Measurements from ENCODE around the gene EIF2B1. TPM values are rescaled to one million over a fixed set of nuclear protein-coding genes. Genes with fewer than 3 reads are reported as not detected.

EIF2B1 gene
- total RNA-seq, 1 experiment from 2014 or later = 160 TPM

Other genes with a start within 250 kb of the EIF2B1 start
- gene KMT5A, start 249.6 kb downstream of the EIF2B1 start, total RNA-seq (2014; rRNA removed; shearing (Covaris generic)) = 32.3 and 35.6 TPM in 2 replicates
- gene RILPL2, start 197.0 kb downstream of the EIF2B1 start, total RNA-seq (2014; rRNA removed; shearing (Covaris generic)) = 2.3 and 2.7 TPM in 2 replicates
- gene SNRNP35, start 175.5 kb downstream of the EIF2B1 start, total RNA-seq (2014; rRNA removed; shearing (Covaris generic)) = 6.4 and 21.5 TPM in 2 replicates
- 6.2 and 8.1 TPM in 2 replicates for gene RILPL1, start 100.0 kb downstream of the EIF2B1 start, total RNA-seq (2014; rRNA removed; shearing (Covaris generic))
- gene TMED2, start 49.1 kb downstream of the EIF2B1 start, total RNA-seq (2014; rRNA removed; shearing (Covaris generic)) = 308 and 311 TPM in 2 replicates
- gene DDX55, start 31.6 kb downstream of the EIF2B1 start, total RNA-seq (2014; rRNA removed; shearing (Covaris generic)) = 42.5 and 45.4 TPM in 2 replicates
- gene GTF2H3, start 143 bp upstream of the EIF2B1 start, total RNA-seq (2014; rRNA removed; shearing (Covaris generic)) = 59.7 and 83.3 TPM in 2 replicates
- gene TCTN2, start 37.4 kb upstream of the EIF2B1 start, total RNA-seq (2014; rRNA removed; shearing (Covaris generic)) = 8.2 TPM in 2 replicates
- gene ATP6V0A2, start 78.7 kb upstream of the EIF2B1 start, total RNA-seq (2014; rRNA removed; shearing (Covaris generic)) = 30.9 and 36.5 TPM in 2 replicates
- 0.06 TPM in 1 of 2 replicates, not detected in the other for gene DNAH10, start 128.6 kb upstream of the EIF2B1 start, total RNA-seq (2014; rRNA removed; shearing (Covaris generic))